Smooth muscle cell (in vitro differentiated cells): Measurements from ENCODE around the gene PCDH15. TPM values are rescaled to one million over a fixed set of nuclear protein-coding genes. Genes with fewer than 3 reads are reported as not detected.

Experiments
- DNase-seq: peaks from one replicate; lab custom pipeline; 2025; ENCODE audit not compliant: unreplicated experiment; lab: John Stamatoyannopoulos, UW
- H2AFZ ChIP-seq: fragments of 200-600 bp; sonication (generic); 2 replicates; pipeline ENCODE4 v1.6.0; 2016; ENCODE audit warnings: antibody characterized with exemption, low read depth, mild to moderate bottlenecking
- H3F3A ChIP-seq: fragments of 200-600 bp; sonication (generic); 2 replicates; pipeline ENCODE4 v1.6.0; 2017; ENCODE audit warnings: antibody characterized with exemption, low read depth
- H3K27ac ChIP-seq: fragments of 200-600 bp; sonication (generic); 2 replicates; pipeline ENCODE4 v1.5.1; 2016; ENCODE audit warnings: low read depth, mild to moderate bottlenecking
- H3K27me3 ChIP-seq: fragments of 200-600 bp; sonication (generic); 2 replicates; pipeline ENCODE4 v1.6.1; 2016; ENCODE audit warnings: low read depth, mild to moderate bottlenecking
- H3K36me3 ChIP-seq: fragments of 200-600 bp; sonication (generic); 2 replicates; pipeline ENCODE4 v1.5.1; 2016; ENCODE audit warnings: low read depth
- H3K4me1 ChIP-seq: fragments of 200-600 bp; sonication (generic); 2 replicates; pipeline ENCODE4 v1.5.1; 2016; ENCODE audit warnings: low read depth
- H3K4me2 ChIP-seq: fragments of 200-600 bp; sonication (generic); 2 replicates; pipeline ENCODE4 v1.6.0; 2016; ENCODE audit warnings: mild to moderate bottlenecking
- H3K4me3 ChIP-seq: fragments of 200-600 bp; sonication (generic); 2 replicates; pipeline ENCODE4 v1.5.1; 2016; ENCODE audit warnings: mild to moderate bottlenecking
- H3K79me2 ChIP-seq: fragments of 200-600 bp; sonication (generic); 2 replicates; pipeline ENCODE4 v1.6.0; 2016; ENCODE audit warnings: low read depth, mild to moderate bottlenecking
- H3K9ac ChIP-seq: fragments of 200-600 bp; sonication (generic); 2 replicates; pipeline ENCODE4 v1.6.0; 2016; ENCODE audit warnings: low read depth
- H3K9me3 ChIP-seq: fragments of 200-600 bp; sonication (generic); replicated peaks from 2 replicates; pipeline ENCODE4 v1.5.1; 2016; ENCODE audit warnings: low read depth
- H4K20me1 ChIP-seq: fragments of 200-600 bp; sonication (generic); 2 replicates; pipeline ENCODE4 v1.6.0; 2016; ENCODE audit warnings: low read depth
- WGBS: methylation state at CpG from one replicate; pipeline ENCODE4 v1.1.7; 2016; ENCODE audit warnings: low lambda C conversion rate; 5-methylcytosine and 5-hydroxymethylcytosine counted together
- polyA plus RNA-seq: library from polyadenylated mRNA; unstranded; fragments of >200 nt; fragmentation: Nextera tagmentation; extraction: Ambion mirVana; gene quantifications from 2 replicates; pipeline ENCODE4 v1.2.1, GENCODE V29; 2016
- total RNA-seq: library from RNA; depleted of rRNA; stranded (reverse); fragments of >200 nt; gene quantifications from 2 replicates; pipeline ENCODE4 v1.2.3, GENCODE V29; 2014
- TF ChIP-seq, protein P1 (sequence below): fragments of 200-600 bp; sonication (generic); IDR thresholded peaks from 2 replicates; pipeline ENCODE4 v1.5.1; 2017; ENCODE audit warnings: borderline replicate concordance, mild to moderate bottlenecking, antibody characterized with exemption; ENCODE audit not compliant: insufficient read depth, poor library complexity, severe bottlenecking

PCDH15 gene
- total and polyA plus RNA-seq, 2 experiments from 2014 or later, result not detected

DNA sequence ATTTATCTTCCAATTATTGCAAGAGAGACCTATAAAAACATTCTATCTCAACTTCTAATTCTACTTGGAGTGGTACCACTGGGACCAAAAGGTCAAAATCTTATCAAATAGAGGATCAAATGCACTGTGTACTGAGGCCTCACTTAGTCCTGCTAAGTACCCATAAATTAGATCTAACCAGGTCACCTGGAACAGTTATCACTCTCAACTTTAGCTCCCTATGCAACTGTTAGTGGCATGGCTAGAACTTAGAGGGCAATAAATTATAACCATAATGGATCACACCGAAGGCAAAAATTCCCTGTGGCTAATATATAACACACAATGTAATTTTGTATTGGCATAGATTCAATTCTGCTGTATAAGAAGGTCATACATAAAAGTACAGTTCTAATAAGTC lies 428.9 kb downstream of the PCDH15 start:
- no peak overlapping the region for H3K27ac ChIP-seq
- DNase-seq, result no peak

DNA sequence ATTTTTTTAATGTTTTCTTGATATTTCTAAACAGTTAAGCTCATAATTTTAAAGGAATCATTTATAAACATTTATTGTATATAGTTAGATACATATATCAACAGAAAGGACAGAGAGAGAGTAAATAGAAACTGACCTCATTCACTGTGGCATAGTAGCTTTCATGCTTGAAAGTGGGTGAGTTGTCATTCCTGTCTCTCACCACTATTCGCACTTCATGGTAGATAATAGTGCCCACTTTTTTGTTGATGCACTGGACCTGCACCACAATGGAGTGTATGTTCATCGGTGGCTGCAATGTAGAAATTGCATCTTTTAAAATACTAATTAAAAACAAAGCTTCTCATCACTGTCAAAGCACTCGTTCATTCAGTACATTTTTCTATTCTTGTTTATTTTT lies 432.0 kb downstream of the PCDH15 start:
- H3K4me3 ChIP-seq, result no peak overlapping the region
- no peak overlapping the region for H2AFZ ChIP-seq
- H3K27me3 ChIP-seq, result no peaks in the 10 kb centered on the region
- H3K9ac ChIP-seq, result no peak overlapping the region
- DNase-seq, result no peak
- H3K4me2 ChIP-seq, result no peak overlapping the region
- no peaks in the 10 kb centered on the region for H3K36me3 ChIP-seq
- H3K9me3 ChIP-seq, result no peaks in the 10 kb centered on the region
- no peaks in the 10 kb centered on the region for H3F3A ChIP-seq
- WGBS, result 88% methylated on average over 3 of the region's 3 CpGs
- H3K79me2 ChIP-seq, result no peaks in the 10 kb centered on the region
- H3K27ac ChIP-seq, result no peak overlapping the region
- H4K20me1 ChIP-seq, result no peaks in the 10 kb centered on the region
- no peaks in the 10 kb centered on the region for H3K4me1 ChIP-seq
- TF ChIP-seq, protein P1, sequence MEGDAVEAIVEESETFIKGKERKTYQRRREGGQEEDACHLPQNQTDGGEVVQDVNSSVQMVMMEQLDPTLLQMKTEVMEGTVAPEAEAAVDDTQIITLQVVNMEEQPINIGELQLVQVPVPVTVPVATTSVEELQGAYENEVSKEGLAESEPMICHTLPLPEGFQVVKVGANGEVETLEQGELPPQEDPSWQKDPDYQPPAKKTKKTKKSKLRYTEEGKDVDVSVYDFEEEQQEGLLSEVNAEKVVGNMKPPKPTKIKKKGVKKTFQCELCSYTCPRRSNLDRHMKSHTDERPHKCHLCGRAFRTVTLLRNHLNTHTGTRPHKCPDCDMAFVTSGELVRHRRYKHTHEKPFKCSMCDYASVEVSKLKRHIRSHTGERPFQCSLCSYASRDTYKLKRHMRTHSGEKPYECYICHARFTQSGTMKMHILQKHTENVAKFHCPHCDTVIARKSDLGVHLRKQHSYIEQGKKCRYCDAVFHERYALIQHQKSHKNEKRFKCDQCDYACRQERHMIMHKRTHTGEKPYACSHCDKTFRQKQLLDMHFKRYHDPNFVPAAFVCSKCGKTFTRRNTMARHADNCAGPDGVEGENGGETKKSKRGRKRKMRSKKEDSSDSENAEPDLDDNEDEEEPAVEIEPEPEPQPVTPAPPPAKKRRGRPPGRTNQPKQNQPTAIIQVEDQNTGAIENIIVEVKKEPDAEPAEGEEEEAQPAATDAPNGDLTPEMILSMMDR, result no peak

More for the DNA sequence above, 428.9 kb downstream of the PCDH15 start:
- no peaks in the 10 kb centered on the region for H3K9me3 ChIP-seq
- 68% methylated on average over 1 of the region's 1 CpG for WGBS
- no peaks in the 10 kb centered on the region for H3K36me3 ChIP-seq
- no peaks in the 10 kb centered on the region for H3F3A ChIP-seq
- no peak overlapping the region for H3K4me3 ChIP-seq
- H4K20me1 ChIP-seq, result no peaks in the 10 kb centered on the region
- TF ChIP-seq, protein P1, result no peak
- no peaks in the 10 kb centered on the region for H3K27me3 ChIP-seq
- H3K79me2 ChIP-seq, result no peaks in the 10 kb centered on the region
- no peak overlapping the region for H3K4me2 ChIP-seq
- H3K9ac ChIP-seq, result no peak overlapping the region
- no peak overlapping the region for H2AFZ ChIP-seq
- H3K4me1 ChIP-seq, result no peaks in the 10 kb centered on the region

DNA sequence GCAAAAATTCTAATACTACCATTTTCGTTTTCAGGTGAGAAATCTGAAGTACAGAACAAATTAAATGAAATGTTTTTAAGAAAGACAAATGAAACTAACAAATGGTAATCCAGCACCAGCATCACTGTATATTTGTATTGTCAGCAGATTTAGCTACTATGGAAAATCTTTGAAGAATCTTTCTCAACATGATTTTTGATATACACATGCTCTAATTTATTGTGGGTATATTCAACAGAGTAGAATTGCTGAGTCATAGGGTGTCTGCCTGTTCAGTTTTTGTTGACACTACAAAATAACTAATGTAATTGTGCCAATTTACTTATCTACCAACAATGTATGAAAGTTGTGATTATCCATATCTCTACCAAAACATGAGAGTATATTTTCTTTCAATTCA lies 437.6 kb downstream of the PCDH15 start:
- H3K9me3 ChIP-seq, result no peaks in the 10 kb centered on the region
- H3K4me2 ChIP-seq, result no peak overlapping the region
- no peak overlapping the region for H3K4me3 ChIP-seq
- no peaks in the 10 kb centered on the region for H3K79me2 ChIP-seq
- H3K4me1 ChIP-seq, result no peaks in the 10 kb centered on the region
- 83% methylated on average over 1 of the region's 1 CpG for WGBS
- H3F3A ChIP-seq, result no peaks in the 10 kb centered on the region
- H3K36me3 ChIP-seq, result no peaks in the 10 kb centered on the region
- H3K27me3 ChIP-seq, result no peaks in the 10 kb centered on the region
- H3K9ac ChIP-seq, result no peak overlapping the region
- H2AFZ ChIP-seq, result no peak overlapping the region
- TF ChIP-seq, protein P1, result no peak
- DNase-seq, result no peak
- H4K20me1 ChIP-seq, result no peaks in the 10 kb centered on the region
- H3K27ac ChIP-seq, result no peak overlapping the region

DNA sequence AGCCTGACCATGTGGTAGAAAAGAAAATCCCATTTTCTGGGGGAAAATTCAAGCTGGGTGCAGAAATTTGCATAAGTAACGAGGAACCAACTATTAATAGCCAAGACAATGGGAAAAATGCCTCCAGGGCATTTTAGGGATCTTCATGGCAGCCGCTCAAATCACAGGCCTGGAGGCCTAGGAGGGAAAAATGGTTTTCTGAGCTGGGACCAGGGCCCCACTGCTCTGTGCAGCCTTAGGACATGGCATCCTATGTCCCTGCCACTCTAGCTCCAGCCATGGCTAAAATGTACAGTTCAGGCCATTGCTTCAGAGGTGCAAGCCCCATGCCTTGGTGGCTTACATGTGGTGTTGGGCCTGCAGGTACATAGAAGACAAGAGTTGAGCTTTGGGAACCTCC lies 459.0 kb downstream of the PCDH15 start:
- H3F3A ChIP-seq, result no peaks in the 10 kb centered on the region
- H3K27me3 ChIP-seq, result no peaks in the 10 kb centered on the region
- WGBS, result 85% methylated on average over 2 of the region's 2 CpGs
- TF ChIP-seq, protein P1, result no peak
- no peaks in the 10 kb centered on the region for H3K4me1 ChIP-seq
- no peaks in the 10 kb centered on the region for H3K36me3 ChIP-seq
- H3K9me3 ChIP-seq, result no peaks in the 10 kb centered on the region
- no peak for DNase-seq
- no peak overlapping the region for H3K4me2 ChIP-seq
- no peak overlapping the region for H3K27ac ChIP-seq
- H3K9ac ChIP-seq, result no peak overlapping the region
- no peak overlapping the region for H3K4me3 ChIP-seq
- no peak overlapping the region for H2AFZ ChIP-seq
- H3K79me2 ChIP-seq, result no peaks in the 10 kb centered on the region
- no peaks in the 10 kb centered on the region for H4K20me1 ChIP-seq
